Brain microvascular endothelial cell (primary cell): ENCODE data around the gene DENND4A.

Experiments
- DNase-seq: peaks from one replicate; pipeline ENCODE4 v3.0.0-alpha.2; 2020
- H3K27ac ChIP-seq: fragments of 250-450 bp; sonication (Bioruptor Pico); 2 replicates; pipeline ENCODE4 v1.5.1; 2020; ENCODE audit warnings: mild to moderate bottlenecking, moderate library complexity
- H3K27me3 ChIP-seq: fragments of 250-450 bp; sonication (Bioruptor Pico); replicated peaks from 2 replicates; pipeline ENCODE4 v1.5.1; 2020; ENCODE audit warnings: mild to moderate bottlenecking
- H3K36me3 ChIP-seq: fragments of 250-450 bp; sonication (Bioruptor Pico); replicated peaks from 2 replicates; pipeline ENCODE4 v1.5.1; 2020; ENCODE audit warnings: mild to moderate bottlenecking
- H3K4me3 ChIP-seq: 2 replicates; pipeline ENCODE4 v1.5.1; 2011; ENCODE audit warnings: low read depth, mild to moderate bottlenecking, control low read depth, low read length, moderate library complexity
- in situ Hi-C: cut with HindIII; loops from 2 replicates; pipeline ENCODE4 v1.10.0; 2017; ENCODE audit warnings: low sequenced_read_pairs, low pct_ligation_motif_present
- TF ChIP-seq, protein P1 (sequence below): IDR thresholded peaks from 2 replicates; pipeline ENCODE4 v1.5.1; 2011; ENCODE audit warnings: low read depth, mild to moderate bottlenecking, moderate library complexity, low read length, control low read depth, inconsistent platforms; ENCODE audit errors: missing control alignments

Gene DENND4A

GRCh38 chr15:65792988-65793817 is 1.1 kb upstream of the DENND4A start:
- DNase-seq, result no peak
- TF ChIP-seq, protein P1, sequence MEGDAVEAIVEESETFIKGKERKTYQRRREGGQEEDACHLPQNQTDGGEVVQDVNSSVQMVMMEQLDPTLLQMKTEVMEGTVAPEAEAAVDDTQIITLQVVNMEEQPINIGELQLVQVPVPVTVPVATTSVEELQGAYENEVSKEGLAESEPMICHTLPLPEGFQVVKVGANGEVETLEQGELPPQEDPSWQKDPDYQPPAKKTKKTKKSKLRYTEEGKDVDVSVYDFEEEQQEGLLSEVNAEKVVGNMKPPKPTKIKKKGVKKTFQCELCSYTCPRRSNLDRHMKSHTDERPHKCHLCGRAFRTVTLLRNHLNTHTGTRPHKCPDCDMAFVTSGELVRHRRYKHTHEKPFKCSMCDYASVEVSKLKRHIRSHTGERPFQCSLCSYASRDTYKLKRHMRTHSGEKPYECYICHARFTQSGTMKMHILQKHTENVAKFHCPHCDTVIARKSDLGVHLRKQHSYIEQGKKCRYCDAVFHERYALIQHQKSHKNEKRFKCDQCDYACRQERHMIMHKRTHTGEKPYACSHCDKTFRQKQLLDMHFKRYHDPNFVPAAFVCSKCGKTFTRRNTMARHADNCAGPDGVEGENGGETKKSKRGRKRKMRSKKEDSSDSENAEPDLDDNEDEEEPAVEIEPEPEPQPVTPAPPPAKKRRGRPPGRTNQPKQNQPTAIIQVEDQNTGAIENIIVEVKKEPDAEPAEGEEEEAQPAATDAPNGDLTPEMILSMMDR, result no peak
- in situ Hi-C loops, result no loop called here
- peak overlapping the region; percentile 88 for H3K4me3 ChIP-seq
- H3K36me3 ChIP-seq, result no peaks in the 10 kb centered on the region
- peak overlapping the region; percentile 95 for H3K27ac ChIP-seq
- no peaks in the 10 kb centered on the region for H3K27me3 ChIP-seq

DNA sequence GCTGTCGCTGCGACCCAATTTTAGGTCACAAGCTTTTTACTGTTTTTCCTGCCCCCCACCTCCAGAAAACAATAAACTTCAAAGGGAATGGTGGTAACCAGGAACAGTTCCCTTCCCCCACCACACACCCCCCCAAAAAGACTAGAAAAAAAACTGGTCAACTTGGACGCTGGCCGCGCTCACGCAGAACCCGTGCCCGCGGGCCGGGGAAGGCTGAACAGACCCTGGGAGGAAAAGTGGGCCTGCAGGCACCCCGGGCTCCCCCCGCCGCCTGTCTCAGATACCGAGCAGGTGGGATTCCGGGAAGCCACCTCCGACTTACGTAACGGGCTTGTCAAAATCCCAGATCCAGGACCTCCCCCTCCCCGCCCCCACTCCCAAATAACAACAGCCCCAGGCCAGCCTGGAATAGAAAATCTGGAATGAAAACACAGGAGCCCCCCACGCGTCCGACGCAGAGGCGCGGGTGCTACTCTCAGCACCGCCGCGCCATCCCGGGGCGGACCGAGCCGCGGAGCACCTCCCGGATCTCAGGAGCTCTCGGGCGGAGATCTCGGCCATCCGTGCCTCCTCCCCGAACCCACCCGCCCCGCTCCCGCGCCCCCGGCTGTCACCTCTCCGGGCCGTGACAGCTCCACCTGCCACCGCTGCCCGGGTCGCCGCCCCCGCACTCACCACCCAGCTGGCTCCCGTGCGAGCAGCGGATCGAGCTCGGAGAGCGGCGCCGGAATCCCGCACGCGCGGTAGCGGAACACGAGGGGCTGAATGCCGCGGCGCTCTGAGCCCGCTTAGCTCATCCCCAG is 557 bp downstream of the DENND4A start:
- H3K27me3 ChIP-seq, result no peaks in the 10 kb centered on the region
- peak; percentile 25 for DNase-seq
- H3K4me3 ChIP-seq, result peak overlapping the region; percentile 88
- H3K27ac ChIP-seq, result peak overlapping the region; percentile 95
- H3K36me3 ChIP-seq, result no peaks in the 10 kb centered on the region
- TF ChIP-seq, protein P1, result no peak
- in situ Hi-C loops, result no loop called here

GRCh38 chr15:65790694-65791334 is 1.3 kb downstream of the DENND4A start:
- TF ChIP-seq, protein P1, result no peak
- H3K36me3 ChIP-seq, result no peaks in the 10 kb centered on the region
- peak overlapping the region; percentile 88 for H3K4me3 ChIP-seq
- H3K27me3 ChIP-seq, result no peaks in the 10 kb centered on the region
- in situ Hi-C loops, result no loop called here
- peak overlapping the region; percentile 95 for H3K27ac ChIP-seq
- peak; percentile 6 for DNase-seq

GRCh38 chr15:65789759-65790425 is 2.2 kb downstream of the DENND4A start:
- no peak overlapping the region for H3K4me3 ChIP-seq
- no peak for DNase-seq
- in situ Hi-C loops, result no loop called here

GRCh38 chr15:65789105-65789504 is 3.0 kb downstream of the DENND4A start:
- no peak for DNase-seq
- H3K27me3 ChIP-seq, result no peaks in the 10 kb centered on the region
- TF ChIP-seq, protein P1, result no peak
- in situ Hi-C loops, result no loop called here
- no peak overlapping the region for H3K27ac ChIP-seq
- no peaks in the 10 kb centered on the region for H3K36me3 ChIP-seq
- no peak overlapping the region for H3K4me3 ChIP-seq

More at GRCh38 chr15:65789759-65790425, 2.2 kb downstream of the DENND4A start:
- no peak overlapping the region for H3K27ac ChIP-seq
- H3K36me3 ChIP-seq, result no peaks in the 10 kb centered on the region
- TF ChIP-seq, protein P1, result no peak
- H3K27me3 ChIP-seq, result no peaks in the 10 kb centered on the region
